NOMO-1 treated with DMSO at 0.1 percent for 48 hours (cell line): ENCODE data around the gene SNX17.
"Not testable (repeated sequence)": the region's sequence is repeated elsewhere in the genome, so short reads cannot be mapped to it uniquely, and the experiment has no call there.

Experiments used
- DNase-seq: peaks from one replicate; lab custom pipeline; 2025; ENCODE audit not compliant: unreplicated experiment; lab: John Stamatoyannopoulos, UW

The SNX17 gene, protein sequence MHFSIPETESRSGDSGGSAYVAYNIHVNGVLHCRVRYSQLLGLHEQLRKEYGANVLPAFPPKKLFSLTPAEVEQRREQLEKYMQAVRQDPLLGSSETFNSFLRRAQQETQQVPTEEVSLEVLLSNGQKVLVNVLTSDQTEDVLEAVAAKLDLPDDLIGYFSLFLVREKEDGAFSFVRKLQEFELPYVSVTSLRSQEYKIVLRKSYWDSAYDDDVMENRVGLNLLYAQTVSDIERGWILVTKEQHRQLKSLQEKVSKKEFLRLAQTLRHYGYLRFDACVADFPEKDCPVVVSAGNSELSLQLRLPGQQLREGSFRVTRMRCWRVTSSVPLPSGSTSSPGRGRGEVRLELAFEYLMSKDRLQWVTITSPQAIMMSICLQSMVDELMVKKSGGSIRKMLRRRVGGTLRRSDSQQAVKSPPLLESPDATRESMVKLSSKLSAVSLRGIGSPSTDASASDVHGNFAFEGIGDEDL

DNA sequence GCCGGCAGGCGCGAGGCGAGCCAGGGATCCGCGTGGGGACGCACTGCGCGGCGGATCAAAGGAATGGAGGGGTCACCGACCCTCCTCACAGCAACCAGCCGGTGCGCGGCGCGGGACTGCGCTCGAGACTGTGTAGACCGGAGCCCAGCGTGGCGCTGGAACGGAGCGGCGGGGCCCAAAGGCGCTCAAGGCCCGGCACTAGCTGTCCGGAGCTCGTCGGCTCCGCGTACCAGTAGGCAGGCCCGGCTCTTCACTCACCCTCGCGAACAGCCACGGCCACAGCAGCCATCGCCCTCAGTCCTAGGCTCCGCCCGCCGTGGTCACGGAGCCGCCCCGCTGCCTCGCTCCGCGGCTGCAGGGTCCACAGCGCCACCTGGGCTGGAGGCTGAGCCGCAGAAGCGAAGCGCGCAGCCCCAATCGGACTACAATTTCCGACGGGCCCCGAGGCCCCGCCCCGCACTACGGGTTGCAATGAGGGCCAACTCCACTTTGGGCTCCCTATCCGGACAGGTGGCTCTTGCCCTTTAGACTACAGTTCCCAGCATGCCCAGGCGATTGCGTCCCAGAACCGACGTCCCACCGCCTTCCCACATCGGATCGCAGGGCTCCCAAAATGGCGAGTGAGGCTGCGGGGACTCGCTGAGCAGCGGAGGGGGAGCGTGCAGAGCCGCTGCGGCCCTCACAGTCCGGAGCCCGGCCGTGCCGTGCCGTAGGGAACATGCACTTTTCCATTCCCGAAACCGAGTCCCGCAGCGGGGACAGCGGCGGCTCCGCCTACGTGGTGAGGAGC lies at the start of gene SNX17, which contains the start of gene EIF2B4:
TSS of gene SNX17 (plus strand) at position 591 of the 790 bp plus-strand sequence. CDS start at position 719, 128 bp downstream.
TSS of gene EIF2B4 (minus strand) at position 313 of the 790 bp plus-strand sequence. CDS start at position 289, 24 bp downstream.
- peak; percentile 98 for DNase-seq

DNA sequence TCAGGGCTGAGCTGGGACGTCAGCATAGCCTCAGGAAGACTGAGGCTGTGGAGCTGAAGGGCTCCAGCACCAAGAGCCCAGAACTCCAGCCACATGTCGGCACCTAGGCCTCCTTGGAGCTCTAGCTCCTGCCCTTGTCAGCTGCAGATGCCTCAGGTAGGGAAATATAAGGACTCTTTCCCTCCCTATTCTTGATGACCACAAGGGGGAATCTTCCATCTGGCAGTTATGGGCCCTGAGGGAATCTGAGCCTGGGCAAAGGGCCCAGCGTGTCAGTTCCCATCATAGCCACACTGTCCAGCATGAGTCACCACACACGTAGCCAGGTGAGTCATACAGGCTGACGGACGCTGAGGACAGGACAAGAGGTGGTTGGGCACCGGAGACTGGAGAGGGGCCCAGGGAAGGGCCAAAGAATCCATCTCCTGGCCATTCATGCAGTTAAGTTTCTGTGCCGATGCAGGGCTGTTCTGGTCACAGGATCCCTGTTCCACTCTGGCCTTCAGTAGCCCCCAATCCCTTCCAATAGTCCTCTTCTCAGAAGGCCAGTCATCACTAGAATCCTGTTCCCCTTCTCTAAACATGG lies 49.4 kb upstream of the SNX17 start:
- DNase-seq = no peak

DNA sequence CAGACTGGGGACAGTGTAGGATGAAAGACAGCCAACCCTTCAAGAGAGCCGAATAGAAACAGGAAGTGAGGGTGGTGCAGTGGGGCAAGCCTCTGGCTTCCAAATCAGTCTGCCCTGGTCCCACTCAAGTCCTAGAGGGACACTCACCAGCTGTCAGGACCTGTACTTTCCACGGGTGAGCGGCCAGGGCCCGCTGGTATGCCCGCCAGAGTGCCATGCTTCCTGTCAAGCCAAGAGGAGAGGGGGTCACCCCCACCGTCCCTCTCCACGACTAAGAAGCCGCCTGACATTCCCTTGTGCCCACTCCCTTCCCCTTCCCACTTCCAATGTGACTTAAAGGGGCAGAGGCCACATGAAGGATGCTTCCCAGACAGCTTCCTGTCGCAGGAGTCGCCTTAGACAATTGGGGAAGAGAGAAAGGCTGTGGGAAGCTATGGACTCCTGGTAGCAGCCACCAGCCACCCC lies 48.1 kb upstream of the SNX17 start:
- peak; percentile 50 for DNase-seq

DNA sequence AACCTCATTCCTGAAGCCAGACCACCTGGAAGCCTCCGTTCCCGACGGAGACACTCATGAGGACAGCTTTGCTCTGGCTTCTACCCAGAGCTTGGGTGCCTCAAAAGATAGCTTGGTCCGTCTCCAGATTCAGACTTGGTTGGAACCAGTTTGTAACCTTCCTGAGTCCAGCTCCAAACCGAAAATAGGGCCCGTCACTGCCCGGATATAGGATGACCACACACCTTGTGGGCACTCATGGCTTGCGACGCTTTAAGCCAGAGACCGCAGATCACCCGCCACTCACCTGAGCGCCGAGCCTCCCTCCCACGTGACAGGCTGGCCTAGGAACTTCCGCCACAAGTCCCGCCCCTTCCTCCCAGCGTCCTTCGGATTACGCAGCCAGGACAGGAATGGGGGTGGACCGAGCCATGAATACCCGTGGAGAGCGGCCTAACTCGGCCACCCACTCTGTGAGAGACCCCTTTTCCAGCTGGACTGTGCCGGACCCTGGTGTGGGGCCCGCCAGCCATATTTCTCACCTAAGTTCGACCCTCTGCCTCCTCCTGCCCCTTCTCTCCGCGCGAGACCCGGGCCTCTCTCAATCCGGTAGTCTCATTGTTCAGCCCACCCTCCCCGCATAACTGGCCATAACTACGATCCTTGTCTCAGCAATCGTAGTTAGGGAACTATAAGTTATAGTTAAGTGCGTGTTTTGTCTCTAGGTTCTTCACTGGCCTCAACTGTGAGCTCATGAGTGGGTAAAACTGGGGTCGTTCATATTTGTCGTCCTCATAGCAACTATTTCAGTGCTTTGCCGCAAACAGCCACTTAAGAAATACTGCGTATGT lies 47.4 kb upstream of the SNX17 start, which contains the start of gene MPV17:
TSS of gene MPV17 (minus strand) at position 332 of the 830 bp plus-strand sequence. CDS start 580 bp downstream, outside the sequence.
- peak; percentile 88 for DNase-seq

DNA sequence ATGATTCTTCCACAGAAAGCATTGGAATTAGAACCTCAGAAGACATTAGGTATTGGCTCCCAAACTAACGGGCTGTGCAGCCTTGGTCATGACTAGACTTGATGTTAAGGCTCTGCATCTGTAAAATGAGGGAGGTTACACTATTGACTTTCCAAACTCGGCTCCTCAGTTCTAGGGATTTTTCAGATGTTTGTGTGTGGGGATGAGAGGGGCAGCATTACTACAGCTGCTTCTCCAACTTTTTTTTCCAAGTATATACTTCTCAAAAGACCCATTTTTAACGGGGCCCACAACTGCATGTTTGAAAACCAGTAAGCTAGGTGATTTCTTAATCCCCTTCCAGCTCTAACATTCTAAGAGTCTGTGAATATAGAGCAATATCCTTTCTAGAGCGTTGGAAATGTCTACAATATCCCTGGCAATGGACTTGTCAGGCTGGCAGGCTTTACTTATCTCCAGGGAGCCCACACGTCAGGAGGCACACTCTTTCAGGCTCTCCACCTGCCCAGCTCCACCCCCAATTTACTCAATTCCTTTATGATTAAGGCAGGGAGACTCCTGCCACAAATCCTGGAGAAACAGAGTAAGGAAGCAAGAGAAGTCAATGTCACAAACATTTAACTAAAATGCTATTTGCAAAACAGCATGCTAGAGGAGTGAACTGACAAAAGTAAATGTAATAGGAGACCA lies 46.7 kb upstream of the SNX17 start:
- no peak for DNase-seq

DNA sequence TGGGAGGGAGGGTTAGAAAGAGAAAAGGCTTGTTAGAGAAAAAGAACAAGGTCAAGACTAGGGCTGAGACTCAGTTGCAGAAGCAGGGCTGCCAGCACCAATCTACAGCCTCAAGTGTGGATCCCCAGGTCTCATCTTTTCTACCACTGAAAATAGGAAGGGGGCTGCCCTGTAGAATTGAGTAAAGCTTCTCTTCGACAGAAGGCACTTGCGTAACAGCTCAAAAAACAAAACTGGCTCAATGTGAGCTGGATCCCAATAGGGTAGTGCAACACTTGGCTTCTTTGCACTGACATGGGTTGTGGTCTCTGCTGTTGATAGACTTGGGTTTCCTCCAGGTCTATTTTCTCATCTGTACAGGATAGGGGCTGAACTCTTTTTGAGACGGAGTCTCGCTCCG lies 45.7 kb upstream of the SNX17 start:
- DNase-seq = no peak

DNA sequence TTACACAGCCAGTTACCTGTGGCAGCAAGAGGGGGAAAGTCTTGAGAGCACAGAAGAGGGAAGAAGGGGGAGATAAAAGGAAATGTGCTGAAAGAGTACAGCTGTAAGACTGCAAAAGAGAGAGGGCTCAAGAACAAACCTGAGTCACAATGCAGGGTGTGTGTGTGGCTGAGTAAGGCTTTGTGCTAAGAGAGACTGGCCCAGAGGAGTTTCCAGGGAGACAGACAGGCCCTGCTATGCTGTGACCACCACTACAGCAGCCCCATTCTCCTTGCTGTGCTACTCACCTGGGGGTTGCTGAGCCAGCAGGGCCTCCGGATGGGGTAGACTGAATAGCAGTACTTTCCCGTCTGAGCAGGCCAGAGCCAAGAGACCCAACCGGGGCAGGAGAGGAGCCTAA lies 35.1 kb upstream of the SNX17 start:
- no peak for DNase-seq

DNA sequence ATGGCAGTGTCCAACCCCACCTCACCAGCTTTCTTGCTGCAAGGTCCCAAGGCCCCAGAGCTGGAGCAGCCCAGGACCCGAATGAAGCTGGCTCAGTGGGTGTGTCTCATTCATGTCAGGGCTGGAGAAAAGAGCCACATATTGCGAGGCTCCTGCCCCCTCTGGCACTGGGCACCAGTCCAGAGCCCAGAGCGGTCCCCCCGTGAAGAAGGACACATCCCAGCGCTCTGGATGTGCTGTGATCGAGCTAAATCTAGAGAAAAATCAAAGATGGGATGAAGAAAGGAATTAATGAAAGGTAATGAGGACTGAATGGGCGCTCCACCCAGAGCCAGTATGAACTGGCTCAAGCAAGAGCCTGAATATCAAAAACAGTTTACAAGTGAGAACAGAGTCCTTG lies 34.2 kb upstream of the SNX17 start:
- no peak for DNase-seq

DNA sequence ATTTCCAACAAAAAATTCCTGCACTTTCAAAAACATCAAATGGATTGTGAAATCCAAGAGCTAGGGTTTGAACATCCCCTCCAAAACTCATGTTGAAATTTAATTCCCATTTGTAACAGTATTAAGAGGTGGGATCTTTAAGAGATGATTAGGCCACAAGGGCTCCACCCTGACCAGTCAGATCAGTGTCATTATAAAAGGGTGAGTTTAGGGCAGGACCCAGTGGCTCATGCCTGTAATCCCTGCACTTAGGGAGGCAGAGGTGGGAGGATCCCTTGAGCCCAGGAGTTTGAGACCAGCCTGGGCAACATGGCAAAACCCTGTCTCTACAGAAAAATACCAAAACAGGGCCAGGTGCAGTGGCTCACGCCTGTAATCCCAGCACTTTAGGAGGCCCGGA lies 22.8 kb upstream of the SNX17 start:
- no peak for DNase-seq

DNA sequence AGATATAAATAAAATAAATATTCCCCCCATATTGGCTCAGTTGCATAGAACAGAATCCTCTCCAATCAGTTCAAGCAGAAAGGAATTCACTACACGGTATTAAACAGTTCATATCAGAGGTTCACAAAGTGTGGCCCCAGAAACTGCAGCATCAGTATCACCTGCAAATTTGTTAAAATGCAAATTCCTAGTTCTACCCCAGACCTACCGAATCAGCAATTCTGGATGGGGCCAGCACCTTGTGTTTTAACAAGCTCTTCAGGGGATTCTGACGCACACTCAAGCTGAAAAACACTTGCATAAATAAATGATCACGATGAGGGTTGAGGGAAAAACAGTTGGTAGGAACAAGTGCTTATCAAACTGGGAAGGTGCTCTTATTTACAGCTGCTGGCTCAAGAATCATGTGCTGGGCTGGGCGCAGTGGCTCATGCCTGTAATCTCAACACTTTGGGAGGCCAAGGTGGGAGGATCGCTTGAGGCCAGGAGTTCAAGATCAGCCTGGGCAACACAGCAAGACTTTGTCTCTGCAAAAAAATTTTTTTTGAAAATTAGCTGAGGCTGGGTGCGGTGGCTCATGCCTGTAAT lies 20.2 kb upstream of the SNX17 start:
- DNase-seq = no peak

DNA sequence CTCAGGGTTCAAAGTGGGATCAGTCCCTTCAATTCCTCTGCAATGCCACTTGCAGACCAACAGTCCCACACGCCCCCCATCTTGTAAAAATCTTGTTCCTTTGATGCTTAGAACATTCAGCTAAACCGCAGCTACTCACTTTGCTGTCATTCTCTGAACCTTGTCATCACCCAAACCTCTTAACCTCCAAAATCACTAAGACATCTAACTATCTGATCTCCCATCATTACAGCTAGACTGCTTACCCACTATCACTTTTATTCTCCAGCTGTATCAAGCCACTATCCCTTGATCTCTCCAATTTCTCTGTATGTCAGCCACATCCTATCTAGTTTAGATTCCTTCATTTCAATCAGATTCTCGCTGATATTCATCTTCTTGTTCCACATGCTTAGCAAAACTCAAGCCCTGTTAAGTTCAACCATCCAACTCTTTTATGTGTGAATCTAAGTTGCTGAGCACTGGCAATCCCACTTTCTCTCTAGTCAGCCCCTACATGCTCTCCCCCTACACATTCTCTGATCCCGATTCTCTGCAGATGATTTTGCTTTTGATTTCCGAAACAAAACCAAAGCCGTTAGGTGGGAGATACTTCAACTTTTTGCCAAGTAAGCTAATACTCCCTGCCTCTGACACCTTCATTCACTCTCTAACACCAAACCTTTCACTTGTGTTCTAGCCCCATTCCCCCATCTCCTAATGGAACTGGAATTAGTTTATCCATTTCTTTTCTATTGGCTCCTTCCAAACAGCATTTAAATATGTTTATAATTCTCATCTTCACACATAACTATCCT lies 18.4 kb upstream of the SNX17 start:
- DNase-seq = no peak

DNA sequence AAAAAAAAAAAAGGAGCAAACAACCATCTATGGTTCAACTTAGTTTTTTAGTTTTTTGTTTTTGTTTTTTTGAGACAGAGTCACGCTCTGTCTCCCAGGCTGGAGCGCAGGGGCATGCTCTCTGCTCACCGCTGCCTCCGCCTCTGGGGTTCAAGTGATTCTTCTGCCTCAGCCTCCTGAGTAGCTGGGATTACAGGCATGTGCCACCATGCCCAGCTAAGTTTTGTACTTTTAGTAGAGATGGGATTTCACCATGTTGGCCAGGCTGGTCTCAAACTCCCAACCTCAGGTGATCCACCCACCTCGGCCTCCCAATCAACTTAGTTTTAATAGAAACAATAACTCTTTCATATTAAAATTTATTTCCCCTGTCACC lies 17.0 kb upstream of the SNX17 start:
- DNase-seq = not testable (repeated sequence)

DNA sequence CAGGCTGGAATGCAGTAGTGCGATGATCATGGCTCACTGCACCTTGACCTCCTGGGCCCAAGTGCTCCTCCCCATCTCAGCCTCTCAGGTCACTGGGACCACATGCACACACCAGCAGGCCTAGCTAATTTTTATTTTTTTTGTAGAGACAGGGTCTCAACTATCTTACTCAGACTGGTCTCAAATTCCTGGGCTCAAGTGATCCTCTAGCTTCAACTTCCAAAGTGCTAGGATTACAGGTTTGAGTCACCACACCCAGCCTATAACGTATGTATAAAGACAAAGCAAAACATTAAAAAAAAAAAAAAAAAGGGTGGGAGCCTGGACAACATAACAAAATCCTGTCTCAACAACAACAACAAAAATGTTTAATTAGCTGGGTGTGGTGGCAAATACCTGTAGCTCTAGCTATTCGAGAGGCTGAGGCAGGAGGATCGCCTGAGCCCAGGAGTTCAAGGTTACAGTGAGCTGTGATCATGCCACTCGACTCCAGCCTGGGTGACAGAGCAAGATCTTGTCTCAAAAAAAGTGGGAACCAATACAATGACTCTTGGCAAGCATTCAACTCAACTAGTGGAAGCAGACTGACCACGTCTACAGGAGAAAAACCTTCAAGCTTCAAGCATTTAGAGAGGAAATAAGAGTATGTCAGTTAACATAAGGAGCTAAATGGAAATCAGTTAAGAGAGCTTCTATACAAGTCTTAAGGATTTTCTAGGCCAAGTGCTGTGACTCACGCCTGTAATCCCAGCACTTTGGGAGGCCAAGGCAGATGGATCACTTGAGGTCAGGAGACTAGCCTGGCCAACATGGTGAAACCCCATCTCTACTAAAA lies 16.4 kb upstream of the SNX17 start:
- DNase-seq = no peak

DNA sequence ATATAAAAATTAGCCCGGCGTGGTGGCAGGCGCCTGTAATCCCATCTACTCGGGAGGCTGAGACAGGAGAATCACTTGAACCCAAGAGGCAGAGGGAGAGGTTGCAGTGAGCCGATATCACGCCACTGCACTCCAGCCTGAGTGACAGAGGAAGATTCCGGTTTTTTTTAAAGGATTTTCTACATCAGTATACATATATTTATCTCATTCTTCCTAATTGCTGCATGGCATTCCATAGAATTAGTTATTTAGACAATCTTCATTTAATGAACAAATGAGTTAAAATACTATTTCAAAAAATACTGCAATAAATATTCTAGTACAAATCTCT lies 15.9 kb upstream of the SNX17 start:
- no peak for DNase-seq

DNA sequence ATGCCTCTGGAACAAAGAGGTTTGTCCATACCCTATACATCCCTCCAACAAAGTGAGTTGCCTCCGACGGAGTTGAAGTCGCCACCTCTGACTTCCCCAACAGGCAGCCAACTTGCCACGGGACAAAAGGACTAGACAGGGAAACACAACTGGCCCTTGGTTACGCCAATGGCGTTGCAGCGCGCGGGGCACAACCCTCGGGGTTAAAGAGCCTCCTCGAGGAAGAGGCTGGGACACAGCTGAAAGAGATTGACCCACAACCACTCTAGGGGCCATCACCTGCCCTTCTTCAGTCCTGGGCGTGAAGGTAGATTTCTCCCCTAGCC lies 14.4 kb upstream of the SNX17 start:
- peak; percentile 73 for DNase-seq

DNA sequence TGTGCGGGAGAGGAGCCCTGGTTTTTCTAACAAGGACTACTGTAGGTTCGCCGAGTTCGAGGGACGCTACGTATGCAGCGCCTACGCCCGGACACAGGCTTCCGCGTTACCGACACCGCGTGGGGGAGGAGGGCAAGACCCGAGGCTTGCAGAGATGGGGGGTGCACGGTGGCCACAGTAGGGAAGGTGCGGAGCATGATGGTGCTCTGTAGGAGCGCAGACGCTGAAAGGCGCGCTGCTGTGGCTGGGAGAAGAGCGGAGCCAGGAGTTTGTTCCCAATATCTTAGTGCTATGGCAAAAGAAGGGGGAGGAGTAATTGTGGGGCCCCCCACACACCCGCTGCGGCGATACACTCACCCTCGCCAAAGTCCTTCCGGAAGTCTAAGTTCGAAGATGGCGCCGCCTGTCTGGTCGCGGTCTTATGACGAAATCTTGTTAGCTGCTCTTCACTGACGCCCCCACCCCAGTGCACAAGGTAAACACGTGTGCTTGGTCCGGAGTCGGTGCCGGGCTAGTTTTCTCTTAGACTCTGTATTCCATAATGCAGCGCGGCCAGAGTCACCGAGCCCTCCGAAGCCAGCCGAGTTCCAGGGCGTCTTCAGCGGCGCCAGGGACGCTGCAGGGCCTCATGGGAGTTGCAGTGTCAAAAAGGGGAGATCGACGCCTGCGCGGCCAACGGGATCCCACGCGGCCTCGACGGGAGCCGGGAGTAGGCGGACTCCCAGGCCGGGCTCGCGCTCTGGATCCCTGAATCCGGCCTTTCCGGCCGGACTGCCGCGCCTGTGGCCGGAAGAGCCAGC lies 13.8 kb upstream of the SNX17 start, which contains the start of gene GTF3C2:
TSS of gene GTF3C2 (minus strand) at position 383 of the 800 bp plus-strand sequence. CDS start 13,210 bp downstream, outside the sequence.
- DNase-seq = peak; percentile 97
